Panc1 (cell line): Measurements from ENCODE around the gene EVL. TPM values are rescaled to one million over a fixed set of nuclear protein-coding genes. Genes with fewer than 3 reads are reported as not detected.

Source experiments
- ATAC-seq: fragments of 200-7000 bp; cut with Tn5 transposase; 2 replicates; pipeline ENCODE4 v1.9.1; 2020; ENCODE audit warnings: mild to moderate bottlenecking, moderate library complexity
- BruUV-seq: library from RNA; stranded (reverse); fragments of 400-500 nt; replicated peaks from 2 replicates; lab custom pipeline; 2021; lab: Mats Ljungman, UMichigan
- CTCF ChIA-PET: fragments of 300-600 bp; sonication (Branson Sonifier 250); formaldehyde crosslinking; loops from one replicate; lab custom pipeline; 2022; ENCODE audit warnings: antibody characterized with exemption; lab: Charles Lee
- POLR2A ChIA-PET: fragments of 300-600 bp; sonication (Branson Sonifier 250); formaldehyde crosslinking; loops from one replicate; lab custom pipeline; 2022; ENCODE audit warnings: antibody characterized with exemption; lab: Charles Lee
- DNase-seq: peaks from one replicate; pipeline ENCODE4 v3.0.0-alpha.2; 2010; ENCODE audit warnings: low read depth, low spot score
- H3K27ac ChIP-seq: 2 replicates; pipeline ENCODE4 v1.5.1; 2011; ENCODE audit warnings: mild to moderate bottlenecking, low read length, inconsistent platforms
- H3K27me3 ChIP-seq: fragments of 200-500 bp; sonication (Bioruptor generic); 2 replicates; pipeline ENCODE4 v1.6.0; 2014; ENCODE audit warnings: low read length, inconsistent platforms; ENCODE audit not compliant: control insufficient read depth, insufficient read depth
- H3K36me3 ChIP-seq: fragments of 200-500 bp; sonication (Bioruptor generic); 2 replicates; pipeline ENCODE4 v1.5.1; 2014; ENCODE audit warnings: inconsistent platforms, mild to moderate bottlenecking, low read length, moderate library complexity; ENCODE audit not compliant: control insufficient read depth, insufficient read depth
- H3K4me1 ChIP-seq: 2 replicates; pipeline ENCODE4 v1.5.1; 2011; ENCODE audit warnings: inconsistent platforms, mild to moderate bottlenecking, low read length, moderate library complexity; ENCODE audit not compliant: control insufficient read depth, insufficient read depth
- H3K4me3 ChIP-seq, 2 experiments: 2 replicates each; pipeline ENCODE4 v1.5.1; 2011 to 2012; ENCODE audit warnings: low read depth in 2 of 2, low read length in 2 of 2, mild to moderate bottlenecking in 2 of 2, inconsistent platforms in 1 of 2, moderate library complexity in 1 of 2
- H3K9me3 ChIP-seq: fragments of 200-500 bp; sonication (Bioruptor generic); 2 replicates; pipeline ENCODE4 v1.5.1; 2014; ENCODE audit warnings: low read depth, mild to moderate bottlenecking, inconsistent platforms, low read length, moderate library complexity; ENCODE audit not compliant: control insufficient read depth, insufficient read depth
- CTCF ChIP-seq: fragments of 450-650 bp; IDR thresholded peaks from 2 replicates; pipeline ENCODE4 v1.5.1; 2017; ENCODE audit warnings: mild to moderate bottlenecking
- POLR2AphosphoS5 ChIP-seq: IDR thresholded peaks from 2 replicates; pipeline ENCODE4 v1.6.1; 2012; ENCODE audit warnings: mild to moderate bottlenecking, low read depth, low read length, moderate library complexity
- REST ChIP-seq, 2 experiments: IDR thresholded peaks; 2 replicates each; pipeline ENCODE4 v1.6.1; 2011 to 2012; ENCODE audit warnings: low read depth in 2 of 2, control low read depth in 1 of 2, low read length in 1 of 2, mild to moderate bottlenecking in 1 of 2, moderate library complexity in 1 of 2; ENCODE audit not compliant: insufficient read depth in 1 of 2
- SIN3A ChIP-seq: IDR thresholded peaks from 2 replicates; pipeline ENCODE4 v1.6.1; 2012; ENCODE audit warnings: low read depth, mild to moderate bottlenecking, low read length, moderate library complexity, borderline replicate concordance; ENCODE audit not compliant: insufficient read depth
- TCF7L2 ChIP-seq: IDR thresholded peaks from 2 replicates; pipeline ENCODE4 v1.6.1; 2011; ENCODE audit warnings: mild to moderate bottlenecking, low read depth, low read length, inconsistent platforms
- in situ Hi-C: cut with HindIII; loops from 2 replicates; pipeline ENCODE4 v1.10.0; 2016; ENCODE audit warnings: low sequenced_read_pairs, low pct_unique_long_range_greater_than_20kb
- intact Hi-C: fragments of 100-400 bp; cut with micrococcal nuclease; formaldehyde crosslinking; loops from one replicate; pipeline ENCODE4 v1.10.0; 2022; ENCODE audit not compliant: unreplicated experiment
- total RNA-seq: library from RNA; stranded (reverse); gene quantifications from one replicate; pipeline ENCODE4 v1.2.1, GENCODE V29; 2021; ENCODE audit not compliant: unreplicated experiment

Gene EVL
- total RNA-seq, 1 experiment from 2014 or later: 38.3 TPM

- no TSS peak for BruUV-seq
- ATAC-seq: no peak
- Histone ChIP-seq H3K36me3 (no peaks in the 10 kb centered on the region), H3K9me3 (no peaks in the 10 kb centered on the region), H3K4me3 (no peak overlapping the region), H3K27me3 (no peaks in the 10 kb centered on the region), H3K27ac (no peak overlapping the region), H3K4me1 (no peaks in the 10 kb centered on the region)
- POLR2A ChIA-PET: interaction anchor here (0.6 kb wide), 1 partner anchor 372 kb away, joined by 8 read pairs; no protein-coding TSS in a partner anchor
- intact Hi-C loops: no loop called here
- in situ Hi-C loops: no loop called here
- CTCF ChIA-PET: interaction anchor here (0.7 kb wide), 1 partner anchor 8 kb away, joined by 3 read pairs; no protein-coding TSS in a partner anchor
- no peak for DNase-seq
- TF ChIP-seq TCF7L2 (no peak), REST (IDR thresholded peaks at IDR 0.05; ENCODE audit: insufficient read depth in 1 of 2, low read depth in 2 of 2, low read length in 1 of 2) (no peak), POLR2AphosphoS5 (no peak), SIN3A (no peak), CTCF (no peak)
Measured at GRCh38 chr14:100100032-100100703, 34.9 kb downstream of the EVL start.

- H3K4me1 ChIP-seq: no peaks in the 10 kb centered on the region
- POLR2A ChIA-PET: no interaction called here
- intact Hi-C loops (no loop called here), in situ Hi-C loops (no loop called here)
- H3K27ac ChIP-seq: no peak overlapping the region
- TF ChIP-seq CTCF: no peak
- no peak for ATAC-seq
- H3K4me3 ChIP-seq: no peak overlapping the region
- CTCF ChIA-PET: no interaction called here
- H3K36me3 ChIP-seq: no peaks in the 10 kb centered on the region
- no peaks in the 10 kb centered on the region for H3K9me3 ChIP-seq
- BruUV-seq: no TSS peak
- no peaks in the 10 kb centered on the region for H3K27me3 ChIP-seq
- DNase-seq: no peak
Measured at GRCh38 chr14:100102156-100102785, 37.0 kb downstream of the EVL start.
